Fibroblast of mammary gland (primary cell): Measurements from ENCODE around the gene CCDC148.
A peak's percentile ranks its signal among the peaks of the same experiment; 100 is the strongest.
"Not testable (repeated sequence)": the region's sequence is repeated elsewhere in the genome, so short reads cannot be mapped to it uniquely, and the experiment has no call there.

ENCODE experiments used
- DNase-seq: peaks from one replicate; pipeline ENCODE4 v3.0.0-alpha.2; 2010; ENCODE audit warnings: low read depth
- H3K4me3 ChIP-seq: 2 replicates; pipeline ENCODE4 v1.5.1; 2011; ENCODE audit warnings: low read depth, mild to moderate bottlenecking, low read length, moderate library complexity; ENCODE audit not compliant: control insufficient read depth
- TF ChIP-seq, protein P1 (sequence below): conservative IDR thresholded peaks from 2 replicates; pipeline ENCODE4 v1.5.1; 2011; ENCODE audit warnings: low read depth, low read length, inconsistent platforms; ENCODE audit not compliant: control insufficient read depth, insufficient read depth

Gene CCDC148

GRCh38 chr2:158459161-158460003 is 2.8 kb upstream of the CCDC148 start:
- peak overlapping the region; percentile 81 for H3K4me3 ChIP-seq
- no peak for DNase-seq
- TF ChIP-seq, protein P1, sequence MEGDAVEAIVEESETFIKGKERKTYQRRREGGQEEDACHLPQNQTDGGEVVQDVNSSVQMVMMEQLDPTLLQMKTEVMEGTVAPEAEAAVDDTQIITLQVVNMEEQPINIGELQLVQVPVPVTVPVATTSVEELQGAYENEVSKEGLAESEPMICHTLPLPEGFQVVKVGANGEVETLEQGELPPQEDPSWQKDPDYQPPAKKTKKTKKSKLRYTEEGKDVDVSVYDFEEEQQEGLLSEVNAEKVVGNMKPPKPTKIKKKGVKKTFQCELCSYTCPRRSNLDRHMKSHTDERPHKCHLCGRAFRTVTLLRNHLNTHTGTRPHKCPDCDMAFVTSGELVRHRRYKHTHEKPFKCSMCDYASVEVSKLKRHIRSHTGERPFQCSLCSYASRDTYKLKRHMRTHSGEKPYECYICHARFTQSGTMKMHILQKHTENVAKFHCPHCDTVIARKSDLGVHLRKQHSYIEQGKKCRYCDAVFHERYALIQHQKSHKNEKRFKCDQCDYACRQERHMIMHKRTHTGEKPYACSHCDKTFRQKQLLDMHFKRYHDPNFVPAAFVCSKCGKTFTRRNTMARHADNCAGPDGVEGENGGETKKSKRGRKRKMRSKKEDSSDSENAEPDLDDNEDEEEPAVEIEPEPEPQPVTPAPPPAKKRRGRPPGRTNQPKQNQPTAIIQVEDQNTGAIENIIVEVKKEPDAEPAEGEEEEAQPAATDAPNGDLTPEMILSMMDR, result no peak

DNA sequence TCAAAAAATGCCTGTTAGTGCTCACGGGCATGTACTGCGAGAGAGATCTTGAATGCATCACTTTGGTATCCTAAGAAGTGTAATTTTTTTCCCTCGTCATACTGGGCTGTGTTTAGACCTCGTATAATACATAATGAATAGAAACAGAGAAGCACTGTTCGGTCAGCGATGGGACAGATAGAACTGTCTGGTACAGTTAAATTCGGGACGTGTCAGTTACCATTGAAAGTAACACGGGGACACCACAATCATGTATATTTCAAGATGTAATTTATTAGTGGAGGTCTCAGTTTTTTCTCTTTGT is 2.0 kb upstream of the CCDC148 start:
- DNase-seq, result no peak
- TF ChIP-seq, protein P1, result no peak
- H3K4me3 ChIP-seq, result peak overlapping the region; percentile 81

GRCh38 chr2:158457826-158458616 is 1.5 kb upstream of the CCDC148 start:
- H3K4me3 ChIP-seq, result peak overlapping the region; percentile 81
- peak; percentile 20 for DNase-seq
- TF ChIP-seq, protein P1, result no peak

- DNase-seq, result peak; percentile 58
- TF ChIP-seq, protein P1, result no peak
- peak overlapping the region; percentile 81 for H3K4me3 ChIP-seq
Observed at GRCh38 chr2:158457092-158457825, 706 bp upstream of the CCDC148 start.

DNA sequence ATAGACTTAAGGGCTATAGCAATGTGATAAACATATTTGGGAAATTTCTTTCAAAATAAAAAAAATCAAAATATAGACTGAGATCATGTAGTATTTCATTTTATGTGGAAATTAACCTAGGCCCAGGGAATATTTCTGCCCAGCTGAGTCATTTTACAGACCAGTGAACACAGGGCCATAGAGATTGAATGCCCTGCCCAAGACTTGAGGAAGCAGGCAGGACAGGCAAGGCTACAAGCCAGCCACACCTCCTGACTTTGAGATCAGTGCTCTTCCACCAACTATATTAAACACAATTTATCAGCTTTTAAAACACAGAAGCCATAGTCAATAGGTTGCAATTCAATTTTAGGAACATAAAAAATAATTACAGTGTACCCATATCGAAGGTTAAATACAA is 12.9 kb downstream of the CCDC148 start:
- DNase-seq, result no peak
- TF ChIP-seq, protein P1, result no peak
- H3K4me3 ChIP-seq, result no peak overlapping the region

DNA sequence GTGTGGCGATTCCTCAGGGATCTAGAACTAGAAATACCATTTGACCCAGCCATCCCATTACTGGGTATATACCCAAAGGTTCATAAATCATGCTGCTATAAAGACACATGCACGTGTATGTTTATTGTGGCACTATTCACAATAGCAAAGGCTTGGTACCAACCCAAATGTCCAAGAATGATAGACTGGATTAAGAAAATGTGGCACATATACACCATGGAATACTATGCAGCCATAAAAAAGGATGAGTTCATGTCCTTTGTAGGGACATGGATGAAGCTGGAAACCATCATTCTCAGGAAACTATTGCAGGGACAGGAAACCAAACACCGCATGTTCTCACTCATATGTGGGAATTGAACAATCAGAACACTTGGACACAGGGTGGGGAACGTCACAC is 17.5 kb downstream of the CCDC148 start:
- DNase-seq, H3K4me3 ChIP-seq: not testable (repeated sequence)

DNA sequence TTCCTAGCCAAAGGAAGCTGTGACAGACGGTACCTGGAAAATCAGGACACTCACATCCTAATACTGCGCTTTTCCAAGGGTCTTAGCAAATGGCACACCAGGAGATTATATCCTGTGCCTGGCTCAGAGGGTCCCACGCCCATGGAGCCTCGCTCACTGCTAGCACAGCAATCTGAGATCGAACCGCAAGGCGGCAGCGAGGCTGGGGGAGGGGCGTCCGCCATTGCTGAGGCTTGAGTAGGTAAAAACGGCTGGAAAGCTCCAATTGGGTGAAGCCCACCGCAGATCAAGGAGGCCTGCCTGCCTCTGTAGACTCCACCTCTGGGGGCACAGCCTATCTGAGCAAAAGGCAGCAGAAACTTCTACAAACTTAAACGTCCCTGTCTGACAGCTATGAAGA is 22.8 kb downstream of the CCDC148 start:
- not testable (repeated sequence) for DNase-seq, H3K4me3 ChIP-seq
